ENCODE data around the gene DNTTIP2.
"Not testable (repeated sequence)": the region's sequence is repeated elsewhere in the genome, so short reads cannot be mapped to it uniquely, and the experiment has no call there.

DNTTIP2 gene

GRCh38 chr1:93840956-93841482, 38.0 kb downstream of the DNTTIP2 start:
- no peak for DNase-seq

GRCh38 chr1:93839753-93840152, 39.3 kb downstream of the DNTTIP2 start:
- DNase-seq = no peak

GRCh38 chr1:93839307-93839706, 39.7 kb downstream of the DNTTIP2 start:
- DNase-seq = no peak

GRCh38 chr1:93837961-93838360, 41.0 kb downstream of the DNTTIP2 start:
- no peak for DNase-seq

- not testable (repeated sequence) for DNase-seq
Measured at GRCh38 chr1:93833293-93833692, 45.7 kb downstream of the DNTTIP2 start.

GRCh38 chr1:93829061-93829460, 49.9 kb downstream of the DNTTIP2 start:
- no peak for DNase-seq

GRCh38 chr1:93828367-93828755, 50.6 kb downstream of the DNTTIP2 start:
- DNase-seq = no peak

GRCh38 chr1:93827633-93828366, 51.2 kb downstream of the DNTTIP2 start:
- DNase-seq = no peak

GRCh38 chr1:93827128-93827527, 51.9 kb downstream of the DNTTIP2 start:
- no peak for DNase-seq

- DNase-seq = no peak
Measured at GRCh38 chr1:93824834-93825233, 54.2 kb downstream of the DNTTIP2 start.

- no peak for DNase-seq
Measured at GRCh38 chr1:93822730-93823425, 56.1 kb downstream of the DNTTIP2 start.

- no peak for DNase-seq
Measured at GRCh38 chr1:93821423-93822144, 57.4 kb downstream of the DNTTIP2 start.

- DNase-seq = no peak
Measured at GRCh38 chr1:93820554-93821422, 58.2 kb downstream of the DNTTIP2 start.

- no peak for DNase-seq
Measured at GRCh38 chr1:93818570-93818959, 60.4 kb downstream of the DNTTIP2 start.

- peak in 1 of 6 experiments; percentile 1 for DNase-seq
Measured at GRCh38 chr1:93817819-93818569, 61.0 kb downstream of the DNTTIP2 start.

GRCh38 chr1:93816970-93817678, 61.9 kb downstream of the DNTTIP2 start:
- no peak for DNase-seq

Data from stimulated activated naive CD4-positive, alpha-beta T cell (primary cell).